Transverse colon (tissue), 4 donors: Measurements from ENCODE around the gene ZBTB38. TPM values are rescaled to one million over a fixed set of nuclear protein-coding genes. Genes with fewer than 3 reads are reported as not detected.
A peak's percentile ranks its signal among the peaks of the same experiment; 100 is the strongest.

Experiments
- DNase-seq: peaks from one replicate; pipeline ENCODE4 v3.0.0-alpha.2; 2019
- H3K27ac ChIP-seq, 4 donors: fragments of 200-600 bp; sonication (generic); 2 replicates each; pipeline ENCODE4 v1.5.1; 2016 to 2018; ENCODE audit warnings: inconsistent platforms in 4 of 4
- H3K27me3 ChIP-seq: fragments of 200-600 bp; sonication (generic); 2 replicates; pipeline ENCODE4 v1.5.1; 2017; ENCODE audit warnings: inconsistent platforms
- H3K36me3 ChIP-seq, 4 donors: fragments of 200-600 bp; sonication (generic); 2 replicates each; pipeline ENCODE4 v1.5.1; 2017 to 2019; ENCODE audit warnings: inconsistent platforms in 4 of 4
- H3K4me1 ChIP-seq, 4 donors: fragments of 200-600 bp; sonication (generic); 2 replicates each; pipeline ENCODE4 v1.5.1; 2017 to 2020; ENCODE audit warnings: inconsistent platforms in 4 of 4
- H3K4me3 ChIP-seq, 4 donors: fragments of 200-600 bp; sonication (generic); 1 replicate in 1 of 4; 2 replicates in 3 of 4; pipeline versions ENCODE4 v1.5.1 to v1.6.1; 2017 to 2019; ENCODE audit warnings: inconsistent platforms in 4 of 4
- H3K9me3 ChIP-seq, 2 donors: fragments of 200-600 bp; sonication (generic); 2 replicates each; pipeline ENCODE4 v1.5.1; 2017 to 2019; ENCODE audit warnings: inconsistent platforms in 2 of 2
- EP300 ChIP-seq: sonication (generic); formaldehyde crosslinking; IDR thresholded peaks from one replicate; pipeline ENCODE4 v1.6.1; 2017; ENCODE audit warnings: antibody characterized with exemption, low read depth
- POLR2A ChIP-seq: fragments of 450-650 bp; IDR thresholded peaks from one replicate; pipeline ENCODE4 v1.6.1; 2016; ENCODE audit warnings: antibody characterized with exemption, mild to moderate bottlenecking, moderate library complexity
- POLR2AphosphoS5 ChIP-seq, 3 donors: sonication (generic); formaldehyde crosslinking; IDR thresholded peaks; one replicate each; pipeline ENCODE4 v1.6.1; 2016; ENCODE audit warnings: antibody characterized with exemption in 3 of 3
- WGBS, 2 donors: methylation state at CpG; one replicate each; pipeline ENCODE4 v1.1.5; 2018; ENCODE audit warnings: low coverage in 1 of 2; 5-methylcytosine and 5-hydroxymethylcytosine counted together
- in situ Hi-C, 4 donors: fragments of 200-750 bp; cut with MboI; loops; one replicate each; pipeline versions ENCODE4 v1.15.0 to v1.15.1; 2017; ENCODE audit warnings: low sequenced_read_pairs in 3 of 4, low pct_ligation_motif_present in 1 of 4, low pct_unique_long_range_greater_than_20kb in 1 of 4
- intact Hi-C: fragments of 100-400 bp; cut with DNase I; formaldehyde crosslinking; loops from one replicate; pipeline ENCODE4 v1.15.1; 2023; ENCODE audit warnings: low total_unique reads
- total RNA-seq, 4 donors: library from RNA; depleted of rRNA; stranded (reverse); fragments of >200 nt; gene quantifications; one replicate each; pipeline ENCODE4 v1.1.0, GENCODE V29; 2016
- TF ChIP-seq, protein P1 (sequence below), 5 experiments: fragments of 200-600 bp in 3 of 5; fragments of 450-650 bp in 2 of 5; sonication (generic) in 3 of 5; IDR thresholded peaks; 1 replicate in 2 of 5; 2 replicates in 3 of 5; pipeline ENCODE4 v1.5.1; 2016 to 2017; ENCODE audit warnings: antibody characterized with exemption in 5 of 5, inconsistent platforms in 3 of 5, mild to moderate bottlenecking in 2 of 5, moderate library complexity in 1 of 5

Gene ZBTB38
- total RNA-seq, 4 donors from 2014 or later: 71.8 to 182 (median 169) TPM

DNA sequence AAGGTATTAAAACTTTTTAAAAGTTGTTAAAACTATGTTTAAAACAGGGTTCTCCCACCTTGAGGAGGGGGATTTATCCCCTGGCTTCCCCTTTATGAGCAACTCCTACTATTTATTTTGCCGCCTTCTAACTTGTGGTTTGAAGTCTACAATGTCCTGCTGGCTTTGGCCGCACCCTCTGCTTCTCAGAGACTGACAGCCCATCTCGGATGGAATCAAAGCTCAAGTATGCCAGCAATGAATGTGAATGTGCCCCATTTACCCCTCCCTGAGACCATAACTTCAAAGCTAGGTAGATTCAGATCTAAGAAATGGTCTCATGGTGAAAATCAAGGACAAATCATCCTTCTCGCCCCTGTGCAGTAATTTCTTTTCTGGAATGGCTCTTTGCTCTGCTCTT is 10.3 kb downstream of the ZBTB38 start:
- TF ChIP-seq, protein P1, sequence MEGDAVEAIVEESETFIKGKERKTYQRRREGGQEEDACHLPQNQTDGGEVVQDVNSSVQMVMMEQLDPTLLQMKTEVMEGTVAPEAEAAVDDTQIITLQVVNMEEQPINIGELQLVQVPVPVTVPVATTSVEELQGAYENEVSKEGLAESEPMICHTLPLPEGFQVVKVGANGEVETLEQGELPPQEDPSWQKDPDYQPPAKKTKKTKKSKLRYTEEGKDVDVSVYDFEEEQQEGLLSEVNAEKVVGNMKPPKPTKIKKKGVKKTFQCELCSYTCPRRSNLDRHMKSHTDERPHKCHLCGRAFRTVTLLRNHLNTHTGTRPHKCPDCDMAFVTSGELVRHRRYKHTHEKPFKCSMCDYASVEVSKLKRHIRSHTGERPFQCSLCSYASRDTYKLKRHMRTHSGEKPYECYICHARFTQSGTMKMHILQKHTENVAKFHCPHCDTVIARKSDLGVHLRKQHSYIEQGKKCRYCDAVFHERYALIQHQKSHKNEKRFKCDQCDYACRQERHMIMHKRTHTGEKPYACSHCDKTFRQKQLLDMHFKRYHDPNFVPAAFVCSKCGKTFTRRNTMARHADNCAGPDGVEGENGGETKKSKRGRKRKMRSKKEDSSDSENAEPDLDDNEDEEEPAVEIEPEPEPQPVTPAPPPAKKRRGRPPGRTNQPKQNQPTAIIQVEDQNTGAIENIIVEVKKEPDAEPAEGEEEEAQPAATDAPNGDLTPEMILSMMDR (IDR thresholded peaks at IDR 0.05): no peak
- TF ChIP-seq EP300: no peak
- TF ChIP-seq POLR2AphosphoS5 (IDR thresholded peaks at IDR 0.05): no peak
- no peak for TF ChIP-seq POLR2A
- Histone ChIP-seq H3K27ac (peak overlapping the region; percentile 23 to 81 (median 46)), H3K4me3 (no peak overlapping the region), H3K9me3 (no peaks in the 10 kb centered on the region), H3K4me1 (peaks cover 0 to 24% (median 9%) of the 10 kb centered on the region in 4 donors), H3K27me3 (no peaks in the 10 kb centered on the region), H3K36me3 (no peaks in the 10 kb centered on the region)
- in situ Hi-C loops (no loop called here), intact Hi-C loops (no loop called here)
- DNase-seq: no peak
- WGBS, 2 donors: 83 to 91% methylated on average over 1 to 4 of the region's 4 CpGs

- peaks cover 0 to 24% (median 9%) of the 10 kb centered on the region in 4 donors for H3K4me1 ChIP-seq
- WGBS, 2 donors: 87% methylated on average over 12 of the region's 12 CpGs; no CpG with 5 or more reads in 1 of the 2 donors
- peak overlapping the region; percentile 23 to 81 (median 46) for H3K27ac ChIP-seq
- H3K27me3 ChIP-seq: no peaks in the 10 kb centered on the region
- no peak for TF ChIP-seq POLR2AphosphoS5 (IDR thresholded peaks at IDR 0.05)
- TF ChIP-seq, protein P1 (IDR thresholded peaks at IDR 0.05): no peak
- H3K36me3 ChIP-seq: peaks cover 0 to 1% (median 0%) of the 10 kb centered on the region in 4 donors
- no peak overlapping the region for H3K4me3 ChIP-seq
- no peak for DNase-seq
- intact Hi-C loops (no loop called here), in situ Hi-C loops (no loop called here)
- H3K9me3 ChIP-seq: no peaks in the 10 kb centered on the region
Observed at GRCh38 chr3:141379250-141379966, 11.1 kb downstream of the ZBTB38 start.

DNA sequence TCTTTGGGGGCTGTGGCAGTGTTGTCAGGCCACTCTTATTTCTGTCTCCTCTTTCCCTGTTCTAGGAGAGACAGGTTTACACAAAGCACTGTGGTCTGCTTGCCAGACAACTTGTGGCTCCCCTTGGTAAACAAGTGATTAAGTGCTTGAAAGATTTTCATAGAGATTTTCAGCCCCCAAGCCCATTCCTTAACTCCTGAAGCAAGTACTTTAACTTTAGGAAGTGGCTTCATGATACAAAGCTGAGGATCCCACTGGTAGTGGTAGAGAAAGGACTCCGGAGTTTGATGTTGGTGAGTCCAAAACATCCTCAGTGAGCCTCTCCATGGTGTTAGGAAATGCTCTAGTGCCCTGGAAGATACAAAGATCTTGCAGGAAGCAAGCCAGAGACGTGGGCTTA is 12.0 kb downstream of the ZBTB38 start:
- H3K36me3 ChIP-seq: peaks cover 0 to 4% (median 0%) of the 10 kb centered on the region in 4 donors
- H3K4me3 ChIP-seq: no peak overlapping the region
- no peak for TF ChIP-seq POLR2A
- no peak for TF ChIP-seq EP300
- TF ChIP-seq POLR2AphosphoS5 (IDR thresholded peaks at IDR 0.05): no peak
- TF ChIP-seq, protein P1 (IDR thresholded peaks at IDR 0.05): no peak
- H3K9me3 ChIP-seq: no peaks in the 10 kb centered on the region
- peaks cover 0 to 30% (median 9%) of the 10 kb centered on the region in 4 donors for H3K4me1 ChIP-seq
- 86 to 89% methylated on average over 2 of the region's 2 CpGs for WGBS, 2 donors
- no peaks in the 10 kb centered on the region for H3K27me3 ChIP-seq
- in situ Hi-C loops: no loop called here
- intact Hi-C loops: no loop called here
- DNase-seq: no peak
- peak overlapping the region; percentile 7 to 63 (median 30) for H3K27ac ChIP-seq

- Histone ChIP-seq H3K27me3 (no peaks in the 10 kb centered on the region), H3K36me3 (peaks cover 0 to 4% (median 0%) of the 10 kb centered on the region in 4 donors), H3K4me1 (peaks cover 0 to 28% (median 9%) of the 10 kb centered on the region in 4 donors), H3K27ac (peak overlapping the region in 2 of 4 donors; percentile 38 to 63), H3K9me3 (no peaks in the 10 kb centered on the region), H3K4me3 (no peak overlapping the region)
- 89 to 100% methylated on average over 1 to 2 of the region's 2 CpGs for WGBS, 2 donors
- intact Hi-C loops: no loop called here
- TF ChIP-seq EP300 (no peak), POLR2AphosphoS5 (IDR thresholded peaks at IDR 0.05) (no peak), POLR2A (no peak)
- TF ChIP-seq, protein P1 (IDR thresholded peaks at IDR 0.05): no peak
- no peak for DNase-seq
- in situ Hi-C loops: no loop called here
Observed at GRCh38 chr3:141380987-141381386, 12.7 kb downstream of the ZBTB38 start.
